Dendritic cell treated with granulocyte-macrophage colony-stimulating factor and Interleukin-4, amounts not matched to agents 40 ng/mL and 50 ng/mL, for 4 days (primary cell): ENCODE results near the gene ALOXE3.
A peak's percentile ranks its signal among the peaks of the same experiment; 100 is the strongest.
"Not testable (repeated sequence)": the region's sequence is repeated elsewhere in the genome, so short reads cannot be mapped to it uniquely, and the experiment has no call there.

Source experiments
- H3K27ac Mint-ChIP-seq: one replicate; pipeline ENCODE4 v1.8.0; 2022; ENCODE audit warnings: mild to moderate bottlenecking, mixed read lengths
- H3K27me3 Mint-ChIP-seq: one replicate; pipeline ENCODE4 v1.8.0; 2022; ENCODE audit warnings: mild to moderate bottlenecking, mixed read lengths
- H3K36me3 Mint-ChIP-seq: one replicate; pipeline ENCODE4 v1.8.0; 2022; ENCODE audit warnings: low read depth, mixed read lengths
- H3K4me1 Mint-ChIP-seq: one replicate; pipeline ENCODE4 v1.8.0; 2022; ENCODE audit warnings: low read depth, mixed read lengths
- H3K4me3 Mint-ChIP-seq: one replicate; pipeline ENCODE4 v1.8.0; 2022; ENCODE audit warnings: mild to moderate bottlenecking, moderate library complexity, mixed read lengths
- H3K9me3 Mint-ChIP-seq: one replicate; pipeline ENCODE4 v1.8.0; 2022; ENCODE audit warnings: mixed read lengths
- intact Hi-C: fragments of 100-400 bp; cut with micrococcal nuclease; formaldehyde crosslinking; loops from one replicate; pipeline ENCODE4 v1.15.0; 2022

ALOXE3 gene

GRCh38 chr17:8063761-8064534 lies 54.4 kb downstream of the ALOXE3 start:
- Mint-ChIP-seq H3K4me3 (no peak overlapping the region), H3K27me3 (peaks cover 46% of the 10 kb centered on the region), H3K27ac (peak overlapping the region; percentile 58), H3K36me3 (no peaks in the 10 kb centered on the region), H3K4me1 (peaks cover 43% of the 10 kb centered on the region), H3K9me3 (no peaks in the 10 kb centered on the region)
- intact Hi-C loops: loop anchor here (5.0 kb wide), 1 partner anchor 53 kb away; the partner anchor contains the start of gene ALOXE3

- H3K27me3 Mint-ChIP-seq: peaks cover 47% of the 10 kb centered on the region
- no peaks in the 10 kb centered on the region for H3K36me3 Mint-ChIP-seq
- H3K4me1 Mint-ChIP-seq: peaks cover 35% of the 10 kb centered on the region
- no peak overlapping the region for H3K27ac Mint-ChIP-seq
- no peak overlapping the region for H3K4me3 Mint-ChIP-seq
- intact Hi-C loops: loop anchor here (5.0 kb wide), 1 partner anchor 54 kb away; the partner anchor contains the start of gene ALOXE3
- H3K9me3 Mint-ChIP-seq: no peaks in the 10 kb centered on the region
Measured at GRCh38 chr17:8062807-8063483, 55.4 kb downstream of the ALOXE3 start.

- H3K27ac Mint-ChIP-seq: no peak overlapping the region
- H3K36me3 Mint-ChIP-seq: no peaks in the 10 kb centered on the region
- H3K27me3 Mint-ChIP-seq: peaks cover 48% of the 10 kb centered on the region
- no peak overlapping the region for H3K4me3 Mint-ChIP-seq
- no peaks in the 10 kb centered on the region for H3K9me3 Mint-ChIP-seq
- intact Hi-C loops: loop anchor here (5.0 kb wide), 1 partner anchor 55 kb away; the partner anchor contains the start of gene ALOXE3
- peaks cover 35% of the 10 kb centered on the region for H3K4me1 Mint-ChIP-seq
Measured at GRCh38 chr17:8062435-8062806, 55.9 kb downstream of the ALOXE3 start.

GRCh38 chr17:8061851-8062250 lies 56.5 kb downstream of the ALOXE3 start:
- intact Hi-C loops: loop anchor here (5.0 kb wide), 1 partner anchor 55 kb away; the partner anchor contains the start of gene ALOXE3
- H3K27ac Mint-ChIP-seq, H3K4me3 Mint-ChIP-seq, H3K36me3 Mint-ChIP-seq, H3K9me3 Mint-ChIP-seq: not testable (repeated sequence)
- Mint-ChIP-seq H3K4me1 (peaks cover 35% of the 10 kb centered on the region), H3K27me3 (peaks cover 50% of the 10 kb centered on the region)

- Mint-ChIP-seq H3K9me3 (no peaks in the 10 kb centered on the region), H3K27me3 (peaks cover 46% of the 10 kb centered on the region), H3K27ac (no peak overlapping the region), H3K4me1 (peaks cover 45% of the 10 kb centered on the region), H3K4me3 (no peak overlapping the region), H3K36me3 (no peaks in the 10 kb centered on the region)
- intact Hi-C loops: loop anchor here (1.0 to 5.0 kb wide), 2 partner anchors 19 to 57 kb away; partner anchors contain the start of gene ALOXE3
Measured at GRCh38 chr17:8060274-8060673, 58.0 kb downstream of the ALOXE3 start.

GRCh38 chr17:8059131-8059530 lies 59.2 kb downstream of the ALOXE3 start:
- H3K27me3 Mint-ChIP-seq: peaks cover 40% of the 10 kb centered on the region

GRCh38 chr17:8057691-8058114 lies 60.6 kb downstream of the ALOXE3 start:
- H3K9me3 Mint-ChIP-seq: no peaks in the 10 kb centered on the region
- no peaks in the 10 kb centered on the region for H3K36me3 Mint-ChIP-seq
- intact Hi-C loops: loop anchor here (1.0 to 5.0 kb wide), 3 partner anchors 40 to 145 kb away; no protein-coding TSS in a partner anchor
- H3K4me1 Mint-ChIP-seq: peaks cover 40% of the 10 kb centered on the region
- peaks cover 28% of the 10 kb centered on the region for H3K27me3 Mint-ChIP-seq
- no peak overlapping the region for H3K27ac Mint-ChIP-seq
- no peak overlapping the region for H3K4me3 Mint-ChIP-seq

More at GRCh38 chr17:8059131-8059530, 59.2 kb downstream of the ALOXE3 start:
- Mint-ChIP-seq H3K4me1 (peaks cover 47% of the 10 kb centered on the region), H3K4me3 (no peak overlapping the region), H3K9me3 (no peaks in the 10 kb centered on the region), H3K27ac (no peak overlapping the region), H3K36me3 (no peaks in the 10 kb centered on the region)
- intact Hi-C loops: loop anchor here (5.0 kb wide), 1 partner anchor 42 kb away; no protein-coding TSS in a partner anchor

GRCh38 chr17:8056976-8057625 lies 61.2 kb downstream of the ALOXE3 start:
- intact Hi-C loops: loop anchor here (1.0 to 5.0 kb wide), 3 partner anchors 40 to 144 kb away; no protein-coding TSS in a partner anchor
- H3K27me3 Mint-ChIP-seq: peaks cover 22% of the 10 kb centered on the region
- no peaks in the 10 kb centered on the region for H3K9me3 Mint-ChIP-seq
- H3K4me1 Mint-ChIP-seq: peaks cover 37% of the 10 kb centered on the region
- H3K36me3 Mint-ChIP-seq: no peaks in the 10 kb centered on the region
- peak overlapping the region; percentile 80 for H3K27ac Mint-ChIP-seq
- H3K4me3 Mint-ChIP-seq: no peak overlapping the region

GRCh38 chr17:8056232-8056975 lies 61.9 kb downstream of the ALOXE3 start:
- no peak overlapping the region for H3K4me3 Mint-ChIP-seq
- H3K27me3 Mint-ChIP-seq: peaks cover 17% of the 10 kb centered on the region
- intact Hi-C loops: loop anchor here (2.0 to 5.0 kb wide), 2 partner anchors 39 to 144 kb away; no protein-coding TSS in a partner anchor
- H3K9me3 Mint-ChIP-seq: no peaks in the 10 kb centered on the region
- H3K27ac Mint-ChIP-seq: peak overlapping the region; percentile 80
- no peaks in the 10 kb centered on the region for H3K36me3 Mint-ChIP-seq
- H3K4me1 Mint-ChIP-seq: peaks cover 37% of the 10 kb centered on the region

- Mint-ChIP-seq H3K4me1 (peaks cover 37% of the 10 kb centered on the region), H3K9me3 (no peaks in the 10 kb centered on the region), H3K36me3 (no peaks in the 10 kb centered on the region), H3K27ac (peak overlapping the region; percentile 80), H3K27me3 (peaks cover 15% of the 10 kb centered on the region), H3K4me3 (no peak overlapping the region)
- intact Hi-C loops: loop anchor here (2.0 to 5.0 kb wide), 2 partner anchors 39 to 143 kb away; no protein-coding TSS in a partner anchor
Measured at GRCh38 chr17:8055851-8056231, 62.5 kb downstream of the ALOXE3 start.

GRCh38 chr17:8053600-8053999 lies 64.7 kb downstream of the ALOXE3 start:
- Mint-ChIP-seq H3K27me3 (peaks cover 3% of the 10 kb centered on the region), H3K4me3 (no peak overlapping the region), H3K36me3 (no peaks in the 10 kb centered on the region), H3K27ac (no peak overlapping the region), H3K4me1 (peaks cover 37% of the 10 kb centered on the region), H3K9me3 (no peaks in the 10 kb centered on the region)
- intact Hi-C loops: no loop called here

- H3K27ac Mint-ChIP-seq: no peak overlapping the region
- intact Hi-C loops: no loop called here
- H3K4me3 Mint-ChIP-seq: no peak overlapping the region
- H3K27me3 Mint-ChIP-seq: peaks cover 3% of the 10 kb centered on the region
- H3K4me1 Mint-ChIP-seq: peaks cover 32% of the 10 kb centered on the region
- H3K9me3 Mint-ChIP-seq: no peaks in the 10 kb centered on the region
- H3K36me3 Mint-ChIP-seq: no peaks in the 10 kb centered on the region
Measured at GRCh38 chr17:8052256-8053252, 65.8 kb downstream of the ALOXE3 start.
